Epithelial cell of esophagus (primary cell): ENCODE measurements around the gene MAP2K2.

Experiments
- DNase-seq: peaks from one replicate; pipeline ENCODE4 v3.0.0; 2010; ENCODE audit warnings: low read depth
- H3K4me3 ChIP-seq: 2 replicates; pipeline ENCODE4 v1.5.1; 2011; ENCODE audit warnings: mild to moderate bottlenecking, low read length, control low read depth
- TF ChIP-seq, protein P1 (sequence below): IDR thresholded peaks from 2 replicates; pipeline ENCODE4 v1.5.1; 2011; ENCODE audit warnings: low read depth, mild to moderate bottlenecking, low read length, control low read depth, inconsistent platforms; ENCODE audit not compliant: insufficient read depth; ENCODE audit errors: missing control alignments

The MAP2K2 gene

DNA sequence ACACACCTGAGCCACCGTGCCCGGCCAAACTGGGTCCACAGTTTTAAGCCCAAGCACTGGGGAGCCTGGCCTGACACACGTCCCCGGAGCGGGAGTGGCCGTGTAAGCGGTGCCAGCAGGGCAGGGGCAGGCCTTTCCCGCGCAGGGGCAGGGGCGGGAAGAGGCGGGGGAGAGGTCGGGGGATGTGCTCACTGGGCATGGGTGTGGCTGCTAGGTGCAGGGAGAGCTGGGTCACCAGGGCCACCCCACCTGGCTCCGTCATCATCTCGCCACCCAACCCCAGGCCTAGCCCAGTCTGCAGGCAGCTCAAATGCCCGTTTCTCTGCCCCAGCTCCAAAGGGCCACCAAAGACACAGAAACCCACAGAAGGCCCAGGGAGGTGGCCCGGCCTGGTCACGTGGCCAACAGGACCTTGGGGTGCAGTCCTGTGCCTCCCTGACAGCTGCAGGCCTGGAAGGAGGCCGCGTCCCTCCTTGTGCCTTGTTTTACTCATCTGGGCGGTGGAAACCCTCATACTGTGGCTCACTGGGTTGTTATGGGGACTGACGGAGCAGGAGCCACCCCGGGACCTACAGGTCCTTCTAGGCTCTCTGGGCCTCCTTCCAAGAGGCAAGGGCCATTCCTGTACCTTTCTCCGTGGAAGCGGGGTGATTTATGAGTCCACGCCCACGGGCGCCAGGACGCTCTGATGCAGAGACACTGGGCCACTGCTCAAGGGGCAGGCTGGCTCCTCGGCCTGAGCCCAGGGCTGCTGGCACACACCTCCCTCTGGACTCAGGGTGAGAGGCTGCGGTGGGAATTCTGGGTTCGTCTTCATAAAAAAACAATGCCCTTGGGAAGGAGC is 27.7 kb downstream of the MAP2K2 start:
- DNase-seq: no peak
- TF ChIP-seq, protein P1, sequence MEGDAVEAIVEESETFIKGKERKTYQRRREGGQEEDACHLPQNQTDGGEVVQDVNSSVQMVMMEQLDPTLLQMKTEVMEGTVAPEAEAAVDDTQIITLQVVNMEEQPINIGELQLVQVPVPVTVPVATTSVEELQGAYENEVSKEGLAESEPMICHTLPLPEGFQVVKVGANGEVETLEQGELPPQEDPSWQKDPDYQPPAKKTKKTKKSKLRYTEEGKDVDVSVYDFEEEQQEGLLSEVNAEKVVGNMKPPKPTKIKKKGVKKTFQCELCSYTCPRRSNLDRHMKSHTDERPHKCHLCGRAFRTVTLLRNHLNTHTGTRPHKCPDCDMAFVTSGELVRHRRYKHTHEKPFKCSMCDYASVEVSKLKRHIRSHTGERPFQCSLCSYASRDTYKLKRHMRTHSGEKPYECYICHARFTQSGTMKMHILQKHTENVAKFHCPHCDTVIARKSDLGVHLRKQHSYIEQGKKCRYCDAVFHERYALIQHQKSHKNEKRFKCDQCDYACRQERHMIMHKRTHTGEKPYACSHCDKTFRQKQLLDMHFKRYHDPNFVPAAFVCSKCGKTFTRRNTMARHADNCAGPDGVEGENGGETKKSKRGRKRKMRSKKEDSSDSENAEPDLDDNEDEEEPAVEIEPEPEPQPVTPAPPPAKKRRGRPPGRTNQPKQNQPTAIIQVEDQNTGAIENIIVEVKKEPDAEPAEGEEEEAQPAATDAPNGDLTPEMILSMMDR: no peak
- no peak overlapping the region for H3K4me3 ChIP-seq

DNA sequence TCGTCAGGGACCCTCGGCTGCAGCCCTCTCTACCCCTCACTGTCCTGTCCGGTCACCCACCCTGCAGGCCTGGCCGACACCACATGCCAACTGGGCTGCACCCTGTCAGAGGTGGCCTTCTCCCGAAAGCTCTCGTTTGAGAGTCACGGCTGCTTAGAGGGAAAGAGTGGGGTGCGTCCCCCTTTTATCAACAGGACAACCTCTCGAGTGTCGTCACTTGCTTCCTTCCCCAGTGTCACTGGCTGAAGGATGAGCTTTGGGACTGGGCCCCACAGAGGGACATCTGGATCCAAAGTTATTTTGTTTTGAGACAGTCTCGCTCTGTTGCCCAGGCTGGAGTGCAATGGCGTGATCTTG is 28.5 kb downstream of the MAP2K2 start:
- H3K4me3 ChIP-seq: no peak overlapping the region
- TF ChIP-seq, protein P1: no peak
- DNase-seq: no peak

DNA sequence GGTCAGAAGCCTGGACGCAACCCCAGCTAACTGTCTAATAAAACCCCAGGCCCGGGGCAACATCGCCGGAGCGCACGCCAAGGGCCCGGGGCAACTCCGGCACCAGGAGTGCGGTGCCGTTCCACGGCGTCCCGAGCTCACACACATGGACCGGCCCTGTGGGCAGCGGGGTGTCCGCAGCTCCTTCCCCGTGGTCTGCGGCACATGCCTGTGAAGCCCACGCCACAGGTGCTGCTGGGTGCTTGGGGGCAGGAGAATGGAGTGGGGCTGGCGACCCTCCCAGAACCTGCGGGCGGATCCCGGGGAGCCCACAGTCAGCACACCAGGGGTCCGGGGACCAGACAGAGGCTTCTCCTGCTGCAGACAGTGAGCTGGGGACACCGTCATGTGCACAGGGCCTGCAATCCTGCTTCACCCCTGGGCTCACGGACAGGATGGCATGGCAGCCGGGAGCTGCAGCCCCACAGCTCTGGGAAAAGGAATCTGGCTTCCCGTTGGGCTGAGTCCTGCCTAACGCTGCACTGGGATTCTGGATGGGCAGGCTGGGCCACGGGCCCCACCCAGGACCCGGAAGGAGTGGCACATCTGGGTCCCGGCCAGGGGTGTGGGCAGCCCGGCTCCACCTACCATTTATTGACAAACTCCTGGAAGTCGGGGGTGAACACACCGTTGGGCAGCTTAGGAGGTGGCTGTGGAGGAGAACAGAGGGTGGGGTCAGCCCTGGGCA is 29.0 kb downstream of the MAP2K2 start:
- no peak overlapping the region for H3K4me3 ChIP-seq
- TF ChIP-seq, protein P1: no peak
- DNase-seq: no peak

DNA sequence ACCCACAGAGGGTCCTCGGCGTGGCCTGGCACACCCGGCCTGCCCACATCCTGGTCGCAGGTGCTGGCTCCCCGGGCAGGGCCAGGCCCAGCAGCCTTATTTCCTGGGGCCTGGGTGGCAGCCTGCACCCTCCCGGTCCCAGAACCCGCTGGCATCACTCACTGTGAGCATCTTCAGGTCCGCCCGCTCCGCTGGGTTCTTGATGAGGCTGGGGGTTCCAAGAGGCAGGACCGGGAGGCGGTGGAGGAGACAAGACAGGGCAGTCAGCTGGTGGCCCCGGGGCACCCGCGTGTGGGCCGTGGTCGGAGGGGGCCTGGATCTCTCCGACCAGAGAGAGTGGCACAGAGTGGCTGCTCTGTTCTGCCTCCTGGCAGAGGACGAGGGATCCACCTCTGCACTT is 29.6 kb downstream of the MAP2K2 start:
- DNase-seq: no peak
- H3K4me3 ChIP-seq: no peak overlapping the region
- TF ChIP-seq, protein P1: no peak

DNA sequence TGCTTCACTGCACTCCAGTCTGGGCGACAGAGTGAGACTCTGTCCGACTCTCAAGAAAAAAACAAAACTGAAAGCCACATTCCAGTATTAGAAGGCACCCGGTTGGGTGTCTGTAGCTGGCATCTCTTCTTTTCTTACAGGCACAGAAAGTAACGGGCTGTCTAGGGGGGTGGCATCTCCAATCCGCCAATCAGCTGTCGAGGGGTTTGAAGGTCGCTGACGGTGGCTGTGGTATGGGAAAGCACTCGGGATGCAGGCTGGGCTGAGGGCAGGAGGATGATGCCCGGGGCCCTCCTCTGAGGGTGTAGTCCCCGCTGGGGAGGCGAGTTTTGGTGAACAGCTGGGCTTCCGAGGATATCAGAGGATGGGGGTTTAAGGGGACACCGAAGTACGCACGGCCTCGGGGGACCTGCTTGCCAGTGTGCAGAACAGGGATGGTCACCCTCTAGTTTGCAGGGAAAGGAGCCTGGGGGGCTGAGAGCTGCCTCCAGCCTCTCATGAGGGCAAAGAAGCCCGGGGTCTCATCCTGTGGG is 30.2 kb downstream of the MAP2K2 start:
- TF ChIP-seq, protein P1: no peak
- no peak overlapping the region for H3K4me3 ChIP-seq
- no peak for DNase-seq

DNA sequence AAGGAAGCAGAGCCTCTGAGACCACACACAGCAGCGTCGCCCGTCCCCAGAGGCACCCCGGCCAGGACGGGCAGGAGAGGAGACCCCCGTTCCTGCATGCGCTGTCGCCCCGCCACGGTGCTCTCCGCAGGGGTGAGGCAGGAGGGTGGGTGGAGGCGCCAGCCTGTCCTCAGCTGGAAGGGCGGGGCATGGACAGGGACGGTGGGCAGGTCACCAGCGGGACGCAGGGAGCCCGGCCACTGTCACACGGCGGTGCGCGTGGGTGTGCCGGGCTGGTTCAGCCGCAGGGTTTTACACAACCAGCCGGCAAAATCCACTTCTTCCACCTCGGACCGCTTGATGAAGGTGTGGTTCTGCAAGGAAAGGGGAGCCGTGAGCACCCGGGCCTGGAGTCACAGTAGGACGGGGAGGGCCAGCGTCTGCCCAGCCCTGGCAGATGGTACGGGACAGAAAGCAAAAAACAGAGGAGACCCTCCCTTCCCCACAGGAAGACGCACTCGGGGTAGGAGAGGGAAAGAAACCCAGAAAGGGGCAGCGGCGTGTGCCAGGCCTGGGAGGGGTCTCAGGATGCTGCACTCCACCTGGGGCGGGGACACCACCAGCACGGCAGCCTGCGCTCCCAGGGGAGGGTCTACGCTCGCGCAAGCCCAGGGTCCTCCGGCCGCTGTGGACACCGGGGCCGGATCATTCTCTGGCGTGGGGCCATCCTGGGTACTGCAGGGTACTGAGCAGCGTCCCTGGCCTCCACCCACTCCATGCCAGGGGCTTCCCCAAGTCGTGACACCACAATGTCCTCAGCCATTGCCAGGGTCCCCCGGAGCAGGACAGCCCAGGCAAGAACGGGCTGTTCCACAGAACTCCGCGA is 33.3 kb downstream of the MAP2K2 start:
- TF ChIP-seq, protein P1: no peak
- no peak overlapping the region for H3K4me3 ChIP-seq
- no peak for DNase-seq
